GM12874 (cell line): ENCODE data around the gene SDE2.

Experiments
- CTCF ChIP-seq: IDR thresholded peaks from 2 replicates; pipeline ENCODE4 v1.5.1; 2011; ENCODE audit warnings: low read depth, mild to moderate bottlenecking, control low read depth, low read length, moderate library complexity; ENCODE audit not compliant: insufficient read depth

The SDE2 gene

GRCh38 chr1:225946803-225947202, 52.3 kb downstream of the SDE2 start:
- no peak for TF ChIP-seq CTCF

GRCh38 chr1:225946082-225946620, 53.0 kb downstream of the SDE2 start:
- no peak for TF ChIP-seq CTCF

GRCh38 chr1:225945564-225945963, 53.6 kb downstream of the SDE2 start:
- no peak for TF ChIP-seq CTCF

- no peak for TF ChIP-seq CTCF
Observed at GRCh38 chr1:225944951-225945350, 54.2 kb downstream of the SDE2 start.

- TF ChIP-seq CTCF, result no peak
Observed at GRCh38 chr1:225944387-225944786, 54.8 kb downstream of the SDE2 start.

- TF ChIP-seq CTCF, result no peak
Observed at GRCh38 chr1:225943582-225943981, 55.6 kb downstream of the SDE2 start.

- TF ChIP-seq CTCF, result no peak
Observed at GRCh38 chr1:225942574-225942973, 56.6 kb downstream of the SDE2 start.

- no peak for TF ChIP-seq CTCF
Observed at GRCh38 chr1:225941942-225942222, 57.3 kb downstream of the SDE2 start.
